ENCODE results near the gene TGM5. TPM values are rescaled to one million over a fixed set of nuclear protein-coding genes. Genes with fewer than 3 reads are reported as not detected.

Gene TGM5
- total and polyA plus RNA-seq, 2 donors from 2014 or later: not detected

GRCh38 chr15:43183270-43183669 is 83.5 kb downstream of the TGM5 start:
- DNase-seq: no peak
- intact Hi-C loops (cut with DNase I): no loop called here
- Histone ChIP-seq H3K27me3 (ENCODE audit: control insufficient read depth, insufficient read depth, low read length) (no peaks in the 10 kb centered on the region), H3K9me3 (ENCODE audit: control insufficient read depth in 2 of 3, insufficient read depth in 1 of 3, low read length in 3 of 3) (no peaks in the 10 kb centered on the region), H3K27ac (ENCODE audit: low read depth in 2 of 2, low read length in 2 of 2) (no peak overlapping the region), H3K4me1 (ENCODE audit: control insufficient read depth in 2 of 3, insufficient read depth in 2 of 3, low read depth in 1 of 3, low read length in 3 of 3) (peaks cover 0 to 3% (median 0%) of the 10 kb centered on the region in 3 donors), H3K9ac (ENCODE audit: low read length in 3 of 3) (no peak overlapping the region), H3K36me3 (ENCODE audit: control insufficient read depth in 2 of 3, insufficient read depth in 3 of 3, low read length in 3 of 3) (peaks cover 0 to 9% (median 0%) of the 10 kb centered on the region in 3 donors), H3K4me3 (ENCODE audit: low read length in 3 of 3) (no peak overlapping the region)
- TF ChIP-seq CTCF (IDR thresholded peaks at IDR 0.05; ENCODE audit: borderline replicate concordance, extremely low read depth, insufficient read depth): no peak
- no peak for FAIRE-seq

Other genes starting within 250 kb of the TGM5 start
- 36.9 TPM for gene UBR1, start 160.9 kb downstream of the TGM5 start, total RNA-seq
- gene UBR1, start 160.9 kb downstream of the TGM5 start, polyA plus RNA-seq (ENCODE audit: insufficient read depth, low read depth, low replicate concordance): 6.0 TPM
- 31.2 TPM for gene TMEM62, start 133.3 kb downstream of the TGM5 start, total RNA-seq
- gene TMEM62, start 133.3 kb downstream of the TGM5 start, polyA plus RNA-seq (ENCODE audit: insufficient read depth, low read depth, low replicate concordance): 14.7 TPM
- 56.8 TPM for gene CCNDBP1, start 81.5 kb downstream of the TGM5 start, total RNA-seq
- gene CCNDBP1, start 81.5 kb downstream of the TGM5 start, polyA plus RNA-seq (ENCODE audit: insufficient read depth, low read depth, low replicate concordance): 64.3 TPM
- gene EPB42, start 45.9 kb downstream of the TGM5 start, total RNA-seq: not detected
- gene EPB42, start 45.9 kb downstream of the TGM5 start, polyA plus RNA-seq (ENCODE audit: insufficient read depth, low read depth, low replicate concordance): not detected
- not detected for gene TGM7, start 35.3 kb upstream of the TGM5 start, total RNA-seq
- not detected for gene TGM7, start 35.3 kb upstream of the TGM5 start, polyA plus RNA-seq (ENCODE audit: insufficient read depth, low read depth, low replicate concordance)
- gene LCMT2, start 63.6 kb upstream of the TGM5 start, total RNA-seq: 12.7 TPM
- 5.8 TPM for gene LCMT2, start 63.6 kb upstream of the TGM5 start, polyA plus RNA-seq (ENCODE audit: insufficient read depth, low read depth, low replicate concordance)
- gene ZSCAN29, start 104.1 kb upstream of the TGM5 start, total RNA-seq: 22.1 TPM
- 3.2 TPM for gene ZSCAN29, start 104.1 kb upstream of the TGM5 start, polyA plus RNA-seq (ENCODE audit: insufficient read depth, low read depth, low replicate concordance)
- gene TUBGCP4, start 104.2 kb upstream of the TGM5 start, total RNA-seq: 12.9 TPM
- 2.7 TPM for gene TUBGCP4, start 104.2 kb upstream of the TGM5 start, polyA plus RNA-seq (ENCODE audit: insufficient read depth, low read depth, low replicate concordance)
- gene TP53BP1, start 226.2 kb upstream of the TGM5 start, total RNA-seq: 47.4 TPM
- 15.9 TPM for gene TP53BP1, start 226.2 kb upstream of the TGM5 start, polyA plus RNA-seq (ENCODE audit: insufficient read depth, low read depth, low replicate concordance)

Data from kidney (tissue), 14 donors.